Karpas-422 (cell line): Measurements from ENCODE around the gene INF2. TPM values are rescaled to one million over a fixed set of nuclear protein-coding genes. Genes with fewer than 3 reads are reported as not detected.

ENCODE experiments used
- DNase-seq: peaks from one replicate; pipeline ENCODE4 v3.0.0-alpha.2; 2015
- H2AFZ ChIP-seq: fragments of 200-600 bp; sonication (generic); 2 replicates; pipeline ENCODE4 v1.6.1; 2014; ENCODE audit warnings: antibody characterized with exemption, low read length, mixed read lengths
- H3K27ac ChIP-seq: fragments of 200-600 bp; sonication (generic); 2 replicates; pipeline ENCODE4 v1.5.1; 2014; ENCODE audit warnings: mild to moderate bottlenecking, low read length, moderate library complexity
- H3K27me3 ChIP-seq: fragments of 200-600 bp; sonication (generic); 2 replicates; pipeline ENCODE4 v1.6.1; 2014; ENCODE audit warnings: low read length, mixed read lengths
- H3K36me3 ChIP-seq: fragments of 200-600 bp; sonication (generic); 2 replicates; pipeline ENCODE4 v1.6.1; 2014; ENCODE audit warnings: low read length, mixed read lengths; ENCODE audit not compliant: insufficient read depth
- H3K4me1 ChIP-seq: fragments of 200-600 bp; sonication (generic); 2 replicates; pipeline ENCODE4 v1.6.1; 2014; ENCODE audit warnings: mild to moderate bottlenecking, low read length, mixed read lengths
- H3K4me2 ChIP-seq: fragments of 200-600 bp; sonication (generic); 2 replicates; pipeline ENCODE4 v1.6.1; 2014; ENCODE audit warnings: low read length, low read depth, mild to moderate bottlenecking; ENCODE audit not compliant: poor library complexity, severe bottlenecking
- H3K4me3 ChIP-seq: fragments of 200-600 bp; sonication (generic); 2 replicates; pipeline ENCODE4 v1.5.1; 2014; ENCODE audit warnings: mild to moderate bottlenecking, antibody characterized with exemption, low read length, mixed read lengths
- H3K79me2 ChIP-seq: fragments of 200-600 bp; sonication (generic); 2 replicates; pipeline ENCODE4 v1.6.1; 2014; ENCODE audit warnings: mild to moderate bottlenecking, low read length, mixed read lengths
- H3K9ac ChIP-seq: fragments of 200-600 bp; sonication (generic); 2 replicates; pipeline ENCODE4 v1.6.0; 2014; ENCODE audit warnings: low read length
- H3K9me2 ChIP-seq: fragments of 200-600 bp; sonication (generic), shearing (Covaris generic); replicated peaks from 2 replicates; pipeline ENCODE4 v1.6.0; 2014; ENCODE audit warnings: mild to moderate bottlenecking, low read length, moderate library complexity; ENCODE audit not compliant: insufficient read depth
- H3K9me3 ChIP-seq: fragments of 300-700, 200-600 bp; sonication (generic); 2 replicates; pipeline ENCODE4 v1.6.1; 2014; ENCODE audit warnings: low read length, mixed read lengths
- H4K20me1 ChIP-seq: fragments of 200-600 bp; sonication (generic); 2 replicates; pipeline ENCODE4 v1.6.1; 2014; ENCODE audit warnings: mild to moderate bottlenecking, antibody characterized with exemption, low read length, low read depth; ENCODE audit not compliant: insufficient read depth
- total RNA-seq: library from RNA; depleted of rRNA; stranded (reverse); fragments of >200 nt; shearing (Covaris generic); gene quantifications from 2 replicates; pipeline ENCODE4 v1.2.3, GENCODE V29; 2014; ENCODE audit warnings: low replicate concordance

The INF2 gene
- total RNA-seq, 1 experiment from 2014 or later = 4.4 TPM

GRCh38 chr14:104730487-104730886, 41.1 kb downstream of the INF2 start:
- H3K27me3 ChIP-seq = no peaks in the 10 kb centered on the region
- no peak overlapping the region for H3K4me3 ChIP-seq
- H4K20me1 ChIP-seq = peaks cover 4% of the 10 kb centered on the region; the same call in 1 of the 2 replicates
- H3K4me2 ChIP-seq = no peak overlapping the region
- no peak overlapping the region for H2AFZ ChIP-seq
- no peak overlapping the region for H3K9ac ChIP-seq
- H3K9me3 ChIP-seq = no peaks in the 10 kb centered on the region
- no peaks in the 10 kb centered on the region for H3K4me1 ChIP-seq
- no peak overlapping the region for H3K27ac ChIP-seq
- DNase-seq = no peak
- no peaks in the 10 kb centered on the region for H3K9me2 ChIP-seq
- H3K36me3 ChIP-seq = no peaks in the 10 kb centered on the region
- H3K79me2 ChIP-seq = no peaks in the 10 kb centered on the region

GRCh38 chr14:104731320-104732294, 42.2 kb downstream of the INF2 start:
- Histone ChIP-seq H3K27ac (no peak overlapping the region), H3K9ac (no peak overlapping the region), H4K20me1 (peaks cover 4% of the 10 kb centered on the region; the same call in 1 of the 2 replicates), H3K9me2 (no peaks in the 10 kb centered on the region), H3K4me2 (no peak overlapping the region), H3K27me3 (no peaks in the 10 kb centered on the region), H3K9me3 (no peaks in the 10 kb centered on the region), H3K4me1 (no peaks in the 10 kb centered on the region), H3K4me3 (no peak overlapping the region), H3K79me2 (no peaks in the 10 kb centered on the region), H3K36me3 (no peaks in the 10 kb centered on the region), H2AFZ (no peak overlapping the region)
- DNase-seq = peak; percentile 72

DNA sequence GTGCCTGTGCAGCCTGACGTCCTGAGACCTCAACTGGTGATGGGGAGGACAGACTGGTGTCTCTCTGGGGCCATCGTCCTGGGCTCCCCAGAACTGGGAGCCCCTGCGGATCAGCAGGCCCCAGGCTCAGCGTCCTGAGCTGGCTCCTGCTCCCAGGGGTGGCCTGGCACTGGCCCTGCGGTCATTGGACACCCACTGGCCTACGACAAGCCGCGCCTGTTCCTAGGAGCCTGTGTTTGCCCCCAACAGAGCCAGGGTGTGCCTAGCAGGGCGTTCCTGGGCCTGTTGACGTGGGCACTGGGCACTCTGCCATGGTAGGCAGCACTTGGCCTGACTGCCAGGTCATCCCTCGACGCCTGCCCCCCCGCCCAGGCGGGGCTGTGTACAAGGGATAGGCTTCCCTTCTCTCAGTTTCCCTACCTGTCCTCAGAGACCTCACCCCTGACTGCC, 43.0 kb downstream of the INF2 start:
- Histone ChIP-seq H3K4me1 (no peaks in the 10 kb centered on the region), H3K27me3 (no peaks in the 10 kb centered on the region), H3K4me2 (no peak overlapping the region), H3K9me2 (no peaks in the 10 kb centered on the region), H3K4me3 (no peak overlapping the region), H3K36me3 (no peaks in the 10 kb centered on the region), H2AFZ (no peak overlapping the region), H3K79me2 (no peaks in the 10 kb centered on the region), H3K27ac (no peak overlapping the region), H3K9ac (no peak overlapping the region), H4K20me1 (0 out of 2 replicates have a peak, but pooled peaks cover 4% of the 10 kb centered on the region), H3K9me3 (no peaks in the 10 kb centered on the region)
- no peak for DNase-seq

- H3K79me2 ChIP-seq = no peaks in the 10 kb centered on the region
- H3K9me3 ChIP-seq = no peaks in the 10 kb centered on the region
- H3K4me1 ChIP-seq = no peaks in the 10 kb centered on the region
- DNase-seq = no peak
- H3K4me3 ChIP-seq = no peak overlapping the region
- no peak overlapping the region for H3K27ac ChIP-seq
- no peak overlapping the region for H3K4me2 ChIP-seq
- no peak overlapping the region for H2AFZ ChIP-seq
- no peaks in the 10 kb centered on the region for H3K27me3 ChIP-seq
- no peaks in the 10 kb centered on the region for H3K36me3 ChIP-seq
- no peaks in the 10 kb centered on the region for H3K9me2 ChIP-seq
- H4K20me1 ChIP-seq = no peaks in the 10 kb centered on the region
- H3K9ac ChIP-seq = no peak overlapping the region
Observed at GRCh38 chr14:104732931-104733681, 43.7 kb downstream of the INF2 start.

DNA sequence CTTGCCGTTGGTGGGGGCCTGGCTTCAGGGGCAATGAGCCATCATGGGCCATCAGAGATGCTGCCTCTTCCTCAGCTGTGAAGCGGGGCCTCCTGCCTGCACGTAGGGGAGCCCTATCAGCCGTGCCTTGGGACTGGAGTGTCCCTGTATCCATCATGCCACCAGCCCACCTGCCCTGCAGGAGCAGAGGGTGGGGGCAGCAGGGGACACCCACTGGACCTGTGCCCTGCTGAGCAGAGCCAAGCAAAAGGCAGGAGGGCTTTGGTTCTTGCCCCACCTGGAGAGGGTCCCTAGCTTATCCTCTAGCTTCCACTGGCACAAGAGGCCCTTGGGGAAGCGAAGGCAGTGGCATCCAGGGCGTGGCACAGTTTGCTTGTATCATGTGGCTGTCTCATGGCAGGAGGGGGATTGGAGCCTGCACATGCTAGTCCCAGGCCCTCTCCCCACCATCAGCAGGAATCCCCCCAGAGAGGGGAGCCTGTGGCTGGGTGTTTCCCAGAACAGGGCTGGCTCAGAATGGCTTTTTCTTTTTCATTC, 44.7 kb downstream of the INF2 start:
- Histone ChIP-seq H3K9me2 (no peaks in the 10 kb centered on the region), H3K9me3 (no peaks in the 10 kb centered on the region), H3K4me1 (no peaks in the 10 kb centered on the region), H4K20me1 (no peaks in the 10 kb centered on the region), H2AFZ (no peak overlapping the region), H3K27me3 (no peaks in the 10 kb centered on the region), H3K27ac (no peak overlapping the region), H3K79me2 (no peaks in the 10 kb centered on the region), H3K36me3 (no peaks in the 10 kb centered on the region), H3K4me2 (no peak overlapping the region), H3K9ac (no peak overlapping the region), H3K4me3 (no peak overlapping the region)
- no peak for DNase-seq

GRCh38 chr14:104734601-104734990, 45.2 kb downstream of the INF2 start:
- no peak overlapping the region for H3K4me3 ChIP-seq
- no peak overlapping the region for H3K4me2 ChIP-seq
- no peak overlapping the region for H3K9ac ChIP-seq
- H3K9me2 ChIP-seq = no peaks in the 10 kb centered on the region
- no peaks in the 10 kb centered on the region for H3K9me3 ChIP-seq
- no peaks in the 10 kb centered on the region for H3K27me3 ChIP-seq
- H3K4me1 ChIP-seq = no peaks in the 10 kb centered on the region
- no peaks in the 10 kb centered on the region for H4K20me1 ChIP-seq
- no peak overlapping the region for H3K27ac ChIP-seq
- H2AFZ ChIP-seq = no peak overlapping the region
- H3K36me3 ChIP-seq = no peaks in the 10 kb centered on the region
- no peaks in the 10 kb centered on the region for H3K79me2 ChIP-seq
- DNase-seq = no peak

DNA sequence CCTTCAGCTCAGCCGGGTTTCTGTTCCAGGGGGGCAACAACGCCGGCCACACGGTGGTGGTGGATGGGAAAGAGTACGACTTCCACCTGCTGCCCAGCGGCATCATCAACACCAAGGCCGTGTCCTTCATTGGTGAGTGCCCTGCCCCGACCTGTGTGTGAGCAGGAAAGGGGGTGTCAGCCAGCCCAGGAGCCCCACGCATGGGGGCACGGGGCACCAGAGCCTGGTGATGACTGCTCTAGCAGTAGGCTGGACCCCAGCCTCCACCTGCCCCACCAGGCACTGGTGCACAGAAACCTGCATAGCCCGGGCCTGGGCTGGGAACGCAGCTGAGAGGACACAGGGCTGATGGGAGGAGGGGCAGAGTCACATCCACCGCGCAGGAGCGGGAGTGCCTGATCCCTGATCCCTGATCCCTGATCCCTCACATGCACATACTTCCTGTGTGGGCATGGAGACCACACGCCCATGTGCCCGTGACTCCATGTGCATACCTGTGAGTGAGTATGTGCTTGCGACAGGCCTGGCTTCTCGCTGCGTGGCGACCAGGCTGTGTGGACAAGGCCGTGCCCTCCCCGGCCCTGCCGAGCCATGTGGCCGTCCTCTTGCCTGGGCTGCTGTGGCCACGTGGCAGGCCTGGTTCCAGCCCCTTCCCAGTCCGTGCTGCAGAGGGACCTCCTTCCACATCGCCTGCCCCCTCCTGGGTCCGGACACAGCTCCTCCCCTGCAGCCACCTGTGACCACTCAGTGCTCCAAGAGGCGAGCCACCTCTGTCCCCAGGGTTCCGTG, 45.8 kb downstream of the INF2 start:
- no peak overlapping the region for H3K4me3 ChIP-seq
- H3K79me2 ChIP-seq = no peaks in the 10 kb centered on the region
- H3K9me3 ChIP-seq = no peaks in the 10 kb centered on the region
- H2AFZ ChIP-seq = no peak overlapping the region
- no peaks in the 10 kb centered on the region for H3K27me3 ChIP-seq
- no peaks in the 10 kb centered on the region for H3K9me2 ChIP-seq
- DNase-seq = no peak
- no peak overlapping the region for H3K9ac ChIP-seq
- no peaks in the 10 kb centered on the region for H4K20me1 ChIP-seq
- H3K27ac ChIP-seq = no peak overlapping the region
- no peaks in the 10 kb centered on the region for H3K36me3 ChIP-seq
- H3K4me1 ChIP-seq = no peaks in the 10 kb centered on the region
- H3K4me2 ChIP-seq = no peak overlapping the region
